K562 (cell line): ENCODE measurements around the gene GHR. TPM values are rescaled to one million over a fixed set of nuclear protein-coding genes. Genes with fewer than 3 reads are reported as not detected.

Experiments
- ATAC-seq: fragments of 200-7000 bp; cut with Tn5 transposase; 3 replicates; pipeline ENCODE4 v1.9.1; 2020; ENCODE audit warnings: moderate library complexity
- BruUV-seq: library from RNA; stranded (reverse); fragments of 400-500 nt; replicated peaks from 2 replicates; lab custom pipeline; 2021; lab: Mats Ljungman, UMichigan
- CTCF ChIA-PET: fragments of 300-600 bp; formaldehyde crosslinking; extraction: SDS; loops from one replicate; lab custom pipeline; 2021; ENCODE audit warnings: low intra/inter-chr PET ratio; lab: Yijun Ruan, JAX
- POLR2A ChIA-PET: fragments of 300-600, 350-650 bp; sonication (Branson Sonifier 250); formaldehyde crosslinking; extraction: SDS; loops from one replicate; lab custom pipeline; 2021; ENCODE audit warnings: antibody characterized with exemption, inconsistent platforms; lab: Yijun Ruan, JAX
- DNase-seq, 4 experiments: peaks; one replicate each; pipeline versions ENCODE4 v3.0.0 to v3.0.0-alpha.2; 2011 to 2018; ENCODE audit warnings: low spot score in 3 of 4, mixed read lengths in 3 of 4; ENCODE audit errors: extremely low read depth in 1 of 4
- FAIRE-seq: peaks from 2 replicates; lab custom pipeline; 2011; peaks lifted over from hg19 to GRCh38; lab: Jason Lieb, UNC
- H2AFZ ChIP-seq: 2 replicates; pipeline ENCODE4 v1.6.0; 2011; ENCODE audit warnings: low read depth, low read length, control low read depth, inconsistent platforms
- H3K27ac ChIP-seq: fragments of 200-600 bp; 3 replicates; pipeline ENCODE4 v1.8.0; 2011; ENCODE audit warnings: low read depth, mild to moderate bottlenecking, control low read depth, inconsistent platforms, low read length, moderate library complexity, mixed read lengths; ENCODE audit errors: extremely low read depth
- H3K27me3 ChIP-seq, 2 experiments: fragments of 300-600 bp in 1 of 2; 2 replicates in 1 of 2; 3 replicates in 1 of 2; pipeline versions ENCODE4 v1.6.0 to v1.8.0; 2011; ENCODE audit warnings: inconsistent platforms in 2 of 2, low read length in 2 of 2, mild to moderate bottlenecking in 1 of 2, mixed read lengths in 1 of 2, moderate library complexity in 1 of 2; ENCODE audit not compliant: control insufficient read depth in 2 of 2, insufficient read depth in 2 of 2
- H3K36me3 ChIP-seq: fragments of 300-600 bp; 3 replicates; pipeline ENCODE4 v1.8.0; 2011; ENCODE audit warnings: mild to moderate bottlenecking, low read length, inconsistent platforms; ENCODE audit not compliant: control insufficient read depth, insufficient read depth
- H3K4me1 ChIP-seq, 2 experiments: fragments of 200-600 bp in 1 of 2; replicated peaks in 1 of 2; 2 replicates in 1 of 2; 3 replicates in 1 of 2; pipeline versions ENCODE4 v1.5.1 to v1.8.0; 2011; ENCODE audit warnings: inconsistent platforms in 2 of 2, low read length in 2 of 2, mild to moderate bottlenecking in 1 of 2, mixed read lengths in 1 of 2, moderate library complexity in 1 of 2; ENCODE audit not compliant: control insufficient read depth in 2 of 2, insufficient read depth in 2 of 2
- H3K4me2 ChIP-seq: 2 replicates; pipeline ENCODE4 v1.6.1; 2011; ENCODE audit warnings: low read length, control low read depth, inconsistent platforms, mixed read lengths; ENCODE audit not compliant: insufficient read depth
- H3K4me3 ChIP-seq: fragments of 200-600 bp; sonication (generic), shearing (Covaris generic); 2 replicates; pipeline ENCODE4 v1.5.1; 2016; ENCODE audit warnings: control low read depth, inconsistent platforms
- H3K79me2 ChIP-seq: fragments of 200-600 bp; 3 replicates; pipeline ENCODE4 v1.8.0; 2011; ENCODE audit warnings: low read length, inconsistent platforms; ENCODE audit not compliant: control insufficient read depth, insufficient read depth
- H3K9ac ChIP-seq, 2 experiments: 2 replicates each; pipeline versions ENCODE4 v1.6.0 to v1.6.1; 2011; ENCODE audit warnings: low read depth in 2 of 2, low read length in 2 of 2, control low read depth in 1 of 2, inconsistent platforms in 1 of 2, mild to moderate bottlenecking in 1 of 2, mixed read lengths in 1 of 2; ENCODE audit not compliant: insufficient read depth in 1 of 2
- H3K9me1 ChIP-seq: one replicate; pipeline ENCODE4 v1.6.0; 2011; ENCODE audit warnings: inconsistent platforms, mild to moderate bottlenecking, low read length, moderate library complexity; ENCODE audit not compliant: control insufficient read depth, insufficient read depth
- H3K9me3 ChIP-seq: replicated peaks from 2 replicates; pipeline ENCODE4 v1.5.1; 2011; ENCODE audit warnings: low read depth, low read length, inconsistent platforms; ENCODE audit not compliant: control insufficient read depth, insufficient read depth
- H4K20me1 ChIP-seq: replicated peaks from 2 replicates; pipeline ENCODE4 v1.6.1; 2011; ENCODE audit warnings: low read length, inconsistent platforms, mixed read lengths; ENCODE audit not compliant: control insufficient read depth, insufficient read depth
- ARID3B ChIP-seq: fragments of 250-450 bp; sonication (Bioruptor Pico); IDR thresholded peaks from 2 replicates; pipeline ENCODE4 v1.4.0; 2020; ENCODE audit warnings: borderline replicate concordance
- BCOR ChIP-seq: fragments of 450-650 bp; IDR thresholded peaks from 2 replicates; pipeline ENCODE4 v1.6.1; 2016
- ETV6 ChIP-seq, 3 experiments: fragments of 150-350 bp in 1 of 3; sonication (generic) in 1 of 3; formaldehyde crosslinking in 1 of 3; IDR thresholded peaks; 2 replicates each; pipeline versions ENCODE4 v1.6.1 to v1.8.0; 2014 to 2022; ENCODE audit warnings: borderline replicate concordance in 2 of 3, low read depth in 2 of 3, antibody characterized with exemption in 1 of 3, low read length in 1 of 3, mild to moderate bottlenecking in 1 of 3, missing genetic modification reagents in 1 of 3
- ILF3 ChIP-seq: fragments of 450-650 bp; IDR thresholded peaks from 2 replicates; pipeline ENCODE4 v1.6.1; 2018; ENCODE audit warnings: antibody characterized with exemption, mild to moderate bottlenecking, moderate library complexity, borderline replicate concordance
- KDM5B ChIP-seq: fragments of 200-600 bp; sonication (generic); IDR thresholded peaks from 2 replicates; pipeline ENCODE4 v1.6.1; 2012; ENCODE audit warnings: low read depth, mild to moderate bottlenecking, moderate library complexity, low read length, control low read depth, inconsistent platforms; ENCODE audit not compliant: insufficient replicate concordance
- KLF16 ChIP-seq: IDR thresholded peaks from 2 replicates; pipeline ENCODE4 v1.6.1; 2016; ENCODE audit warnings: antibody characterized with exemption
- MTA1 ChIP-seq: fragments of 450-650 bp; IDR thresholded peaks from 2 replicates; pipeline ENCODE4 v1.6.1; 2017; ENCODE audit warnings: borderline replicate concordance
- NCOA4 ChIP-seq: fragments of 450-650 bp; IDR thresholded peaks from 2 replicates; pipeline ENCODE4 v1.6.1; 2018; ENCODE audit warnings: mild to moderate bottlenecking; ENCODE audit not compliant: partially characterized antibody
- NR1H2 ChIP-seq: sonication (generic); formaldehyde crosslinking; IDR thresholded peaks from 2 replicates; pipeline ENCODE4 v1.4.0; 2020; ENCODE audit warnings: mild to moderate bottlenecking, missing genetic modification reagents
- POLR2A ChIP-seq: fragments of 450-650 bp; conservative IDR thresholded peaks from 2 replicates; pipeline ENCODE4 v1.6.1; 2016
- POLR2AphosphoS5 ChIP-seq: IDR thresholded peaks from 2 replicates; pipeline ENCODE4 v1.6.1; 2011; ENCODE audit warnings: mild to moderate bottlenecking, low read depth, low read length, moderate library complexity; ENCODE audit not compliant: control insufficient read depth, insufficient read depth
- RBM14 ChIP-seq: fragments of 200-400 bp; formaldehyde crosslinking; IDR thresholded peaks from 2 replicates; pipeline ENCODE4 v1.6.1; 2018; ENCODE audit warnings: low read depth, mild to moderate bottlenecking, low read length, moderate library complexity, borderline replicate concordance; ENCODE audit not compliant: insufficient read depth
- SIRT6 ChIP-seq: IDR thresholded peaks from one replicate; pipeline ENCODE4 v1.6.1; 2012; ENCODE audit warnings: low read depth, mild to moderate bottlenecking, control low read depth, inconsistent platforms, low read length, moderate library complexity
- SIX5 ChIP-seq, 2 experiments: IDR thresholded peaks; 2 replicates each; pipeline ENCODE4 v1.6.1; 2011; ENCODE audit warnings: low read length in 2 of 2, borderline replicate concordance in 1 of 2, low read depth in 1 of 2, mild to moderate bottlenecking in 1 of 2, moderate library complexity in 1 of 2; ENCODE audit not compliant: insufficient read depth in 1 of 2
- SMARCE1 ChIP-seq: fragments of 450-650 bp; IDR thresholded peaks from 2 replicates; pipeline ENCODE4 v1.7.1; 2016; ENCODE audit warnings: mild to moderate bottlenecking
- ZBTB43 ChIP-seq: sonication (generic); formaldehyde crosslinking; IDR thresholded peaks from 2 replicates; pipeline ENCODE4 v1.8.0; 2023; ENCODE audit warnings: mild to moderate bottlenecking, missing genetic modification reagents
- ZNF212 ChIP-seq: fragments of 450-650 bp; formaldehyde crosslinking; IDR thresholded peaks from 2 replicates; pipeline ENCODE4 v1.4.0; 2020; ENCODE audit warnings: mild to moderate bottlenecking
- ZNF282 ChIP-seq: sonication (generic); formaldehyde crosslinking; IDR thresholded peaks from 2 replicates; pipeline ENCODE4 v1.8.1; 2023; ENCODE audit warnings: missing genetic modification reagents
- ZNF408 ChIP-seq: fragments of 250-450 bp; sonication (Bioruptor Pico); IDR thresholded peaks from 2 replicates; pipeline ENCODE4 v1.4.0; 2020; ENCODE audit warnings: low read depth, mild to moderate bottlenecking, moderate library complexity
- ZNF436 ChIP-seq: fragments of 250-450, 450-650 bp; sonication (Bioruptor Pico); formaldehyde crosslinking; IDR thresholded peaks from 2 replicates; pipeline ENCODE4 v1.7.0; 2020; ENCODE audit warnings: mild to moderate bottlenecking
- ZNF551 ChIP-seq: fragments of 250-450 bp; sonication (Bioruptor Pico); IDR thresholded peaks from 2 replicates; pipeline ENCODE4 v1.5.0; 2021; ENCODE audit warnings: mild to moderate bottlenecking, moderate library complexity
- ZNF778 ChIP-seq: fragments of 450-650 bp; formaldehyde crosslinking; IDR thresholded peaks from 2 replicates; pipeline ENCODE4 v1.4.0; 2020; ENCODE audit warnings: mild to moderate bottlenecking, moderate library complexity
- WGBS: fragments of 100-300 bp; shearing (Covaris generic); methylation state at CpG from one replicate; pipeline ENCODE4 v1.1.6; 2016; ENCODE audit warnings: low coverage, mixed read lengths; ENCODE audit not compliant: insufficient coverage; ENCODE audit errors: missing lambda C conversion rate; 5-methylcytosine and 5-hydroxymethylcytosine counted together
- in situ Hi-C: fragments of 300-500 bp; cut with MboI; formaldehyde crosslinking; loops from 4 replicates; pipeline ENCODE4 v1.15.0; 2018; ENCODE audit warnings: inconsistent platforms, mixed read lengths
- intact Hi-C: fragments of 100-400 bp; cut with micrococcal nuclease; formaldehyde crosslinking; loops from 2 replicates; pipeline ENCODE4 v1.14.2; 2022
- polyA plus RNA-seq, 8 experiments: library from polyadenylated mRNA; depleted of rRNA in 4 of 8; stranded (reverse) in 5 of 8; unstranded in 3 of 8; fragments of >200 nt; fragmentation: Nextera tagmentation in 2 of 8; fragmentation: Illumina TruSeq in 1 of 8; extraction: Ambion mirVana in 2 of 8; extraction: Trizol in 1 of 8; gene quantifications; 2 replicates each; pipeline versions ENCODE4 v1.2.1 to v1.2.3, GENCODE V29; 2011 to 2014; ENCODE audit warnings: inconsistent platforms in 1 of 8, missing spikeins in 1 of 8
- total RNA-seq, 7 experiments: library from RNA; depleted of rRNA in 6 of 7; stranded (reverse); fragments of >200 nt in 6 of 7; fragmentation: Illumina TruSeq in 2 of 7; extraction: Trizol in 2 of 7; gene quantifications; 2 replicates each; pipeline versions ENCODE4 v1.2.1 to v1.2.3, GENCODE V29; 2011 to 2021; ENCODE audit warnings: low replicate concordance in 1 of 7

Gene GHR
- total and polyA plus RNA-seq, 9 of the 15 experiments (the other 6 are each of a cell fraction or from before 2014, with no cell fraction given) = 0.01 to 0.13 (median 0.07) TPM; not detected in 5

GRCh38 chr5:42461033-42461432, 37.8 kb downstream of the GHR start (continued):
- no peak for TF ChIP-seq SIRT6
- TF ChIP-seq KLF16 = no peak
- TF ChIP-seq POLR2A = no peak
- TF ChIP-seq ZNF212 (CRISPR knock-in tag) = no peak
- no peak for TF ChIP-seq ARID3B (CRISPR knock-in tag)
- no peak for TF ChIP-seq BCOR
- TF ChIP-seq RBM14 = no peak
- TF ChIP-seq SIX5 (IDR thresholded peaks at IDR 0.05; ENCODE audit: borderline replicate concordance in 1 of 2, insufficient read depth in 1 of 2, low read depth in 1 of 2, low read length in 2 of 2) = no peak

GRCh38 chr5:42461507-42461906, 38.3 kb downstream of the GHR start:
- intact Hi-C loops (no loop called here), in situ Hi-C loops (no loop called here)
- WGBS = 0% methylated on average over 1 of the region's 1 CpG
- ATAC-seq (no peak), DNase-seq (no peak), FAIRE-seq (no peak)
- H3K27me3 ChIP-seq = no peaks in the 10 kb centered on the region
- POLR2A ChIA-PET = no interaction called here
- H3K9ac ChIP-seq = no peak overlapping the region
- H3K36me3 ChIP-seq = no peaks in the 10 kb centered on the region
- H2AFZ ChIP-seq = no peak overlapping the region
- H3K4me2 ChIP-seq = no peak overlapping the region
- no peak overlapping the region for H3K4me3 ChIP-seq
- no peak overlapping the region for H3K27ac ChIP-seq
- H3K9me1 ChIP-seq = no peaks in the 10 kb centered on the region
- H3K79me2 ChIP-seq = no peaks in the 10 kb centered on the region
- CTCF ChIA-PET = no interaction called here
- BruUV-seq = no TSS peak
- H3K9me3 ChIP-seq = no peaks in the 10 kb centered on the region
- no peaks in the 10 kb centered on the region for H3K4me1 ChIP-seq
- no peaks in the 10 kb centered on the region for H4K20me1 ChIP-seq
- TF ChIP-seq SMARCE1 (no peak), ETV6 (IDR thresholded peaks at IDR 0.05; ENCODE audit: borderline replicate concordance in 1 of 2, low read depth in 2 of 2, low read length in 1 of 2) (no peak), ETV6 (CRISPR knock-in tag; IDR thresholded peaks at IDR 0.05; ENCODE audit: borderline replicate concordance) (no peak), ZNF408 (no peak), ILF3 (no peak), MTA1 (no peak), KDM5B (no peak), ZNF551 (no peak), ZBTB43 (no peak), POLR2AphosphoS5 (no peak), NCOA4 (no peak), ZNF436 (CRISPR knock-in tag) (no peak), ZNF778 (CRISPR knock-in tag) (no peak), NR1H2 (no peak), ZNF282 (no peak)
